GM12878 (cell line): Measurements from ENCODE around the gene MAPRE2. TPM values are rescaled to one million over a fixed set of nuclear protein-coding genes. Genes with fewer than 3 reads are reported as not detected.

Source experiments
- ATAC-seq: fragments of 200-7000 bp; cut with Tn5 transposase; 3 replicates; pipeline ENCODE4 v1.9.1; 2020; ENCODE audit warnings: mild to moderate bottlenecking, moderate library complexity
- BruUV-seq: library from RNA; stranded (reverse); fragments of 400-500 nt; replicated peaks from 2 replicates; lab custom pipeline; 2021; lab: Mats Ljungman, UMichigan
- CTCF ChIA-PET: fragments of 300-600 bp; sonication (Branson Sonifier 250); formaldehyde crosslinking; extraction: SDS; loops from one replicate; lab custom pipeline; 2021; ENCODE audit warnings: inconsistent platforms; lab: Yijun Ruan, JAX
- POLR2A ChIA-PET: fragments of 350-600 bp; formaldehyde crosslinking; extraction: SDS; loops from one replicate; lab custom pipeline; 2021; ENCODE audit warnings: inconsistent platforms; lab: Charles Lee
- RAD21 ChIA-PET: fragments of 300-600 bp; sonication (Branson Sonifier 250); formaldehyde crosslinking; loops from one replicate; lab custom pipeline; 2023; ENCODE audit warnings: antibody characterized with exemption; ENCODE audit not compliant: unreplicated experiment; lab: Charles Lee
- SMC1A ChIA-PET: fragments of 300-600 bp; sonication (Branson Sonifier 250); formaldehyde crosslinking; loops from one replicate; lab custom pipeline; 2023; ENCODE audit not compliant: unreplicated experiment, uncharacterized antibody; lab: Charles Lee
- DNase-seq: peaks from one replicate; pipeline ENCODE4 v3.0.0-alpha.2; 2011; ENCODE audit warnings: low read depth, low spot score
- FAIRE-seq: peaks from 3 replicates; lab custom pipeline; 2011; peaks lifted over from hg19 to GRCh38; lab: Jason Lieb, UNC
- H2AFZ ChIP-seq: 2 replicates; pipeline ENCODE4 v1.6.0; 2011; ENCODE audit warnings: low read depth, low read length, control low read depth; ENCODE audit not compliant: control insufficient read depth
- H3K27ac ChIP-seq: 2 replicates; pipeline ENCODE4 v1.5.1; 2011; ENCODE audit warnings: control low read depth; ENCODE audit not compliant: control insufficient read depth, insufficient read depth
- H3K27me3 ChIP-seq, 2 experiments: replicated peaks in 1 of 2; 2 replicates each; pipeline versions ENCODE4 v1.6.0 to v1.6.1; 2011; ENCODE audit warnings: low read length in 1 of 2; ENCODE audit not compliant: control insufficient read depth in 2 of 2, insufficient read depth in 2 of 2
- H3K36me3 ChIP-seq, 2 experiments: 2 replicates each; pipeline ENCODE4 v1.5.1; 2011; ENCODE audit warnings: low read length in 1 of 2; ENCODE audit not compliant: control insufficient read depth in 2 of 2, insufficient read depth in 2 of 2
- H3K4me1 ChIP-seq: 2 replicates; pipeline ENCODE4 v1.6.1; 2011; ENCODE audit warnings: mild to moderate bottlenecking, low read length, moderate library complexity, mixed read lengths; ENCODE audit not compliant: control insufficient read depth, insufficient read depth
- H3K4me2 ChIP-seq: 2 replicates; pipeline ENCODE4 v1.6.0; 2011; ENCODE audit warnings: control low read depth; ENCODE audit not compliant: control insufficient read depth, insufficient read depth
- H3K4me3 ChIP-seq: fragments of 200-600 bp; sonication (generic); 2 replicates; pipeline ENCODE4 v1.5.1; 2016
- H3K79me2 ChIP-seq: 2 replicates; pipeline ENCODE4 v1.6.0; 2011; ENCODE audit warnings: low read length; ENCODE audit not compliant: control insufficient read depth, insufficient read depth
- H3K9ac ChIP-seq: 2 replicates; pipeline ENCODE4 v1.8.0; 2011; ENCODE audit warnings: low read length, control low read depth, mixed read lengths; ENCODE audit not compliant: control insufficient read depth, insufficient read depth
- H3K9me3 ChIP-seq: replicated peaks from 3 replicates; pipeline ENCODE4 v1.5.1; 2011; ENCODE audit warnings: mild to moderate bottlenecking, low read length; ENCODE audit not compliant: control insufficient read depth, insufficient read depth
- H4K20me1 ChIP-seq: 2 replicates; pipeline ENCODE4 v1.6.0; 2011; ENCODE audit not compliant: control insufficient read depth, insufficient read depth
- E2F8 ChIP-seq: fragments of 450-650 bp; IDR thresholded peaks from 2 replicates; pipeline ENCODE4 v1.6.1; 2018; ENCODE audit warnings: mild to moderate bottlenecking, low read depth, moderate library complexity; ENCODE audit not compliant: partially characterized antibody
- EP300 ChIP-seq, 2 experiments: fragments of 150-350 bp in 1 of 2; IDR thresholded peaks; 2 replicates each; pipeline ENCODE4 v1.6.1; 2011 to 2012; ENCODE audit warnings: low read depth in 2 of 2, low read length in 2 of 2, borderline replicate concordance in 1 of 2, improper control_type of control experiment in 1 of 2, inconsistent platforms in 1 of 2; ENCODE audit not compliant: control insufficient read depth in 1 of 2
- HDAC2 ChIP-seq: fragments of 200-600 bp; sonication (generic); IDR thresholded peaks from 2 replicates; pipeline ENCODE4 v1.6.1; 2017
- IRF5 ChIP-seq: fragments of 450-650 bp; IDR thresholded peaks from 2 replicates; pipeline ENCODE4 v1.6.1; 2017; ENCODE audit warnings: borderline replicate concordance
- MXI1 ChIP-seq: fragments of 150-350 bp; IDR thresholded peaks from 2 replicates; pipeline ENCODE4 v1.6.1; 2011; ENCODE audit warnings: low read depth, mild to moderate bottlenecking, inconsistent platforms, low read length, improper control_type of control experiment
- POLR2A ChIP-seq: IDR thresholded peaks from 2 replicates; pipeline ENCODE4 v1.6.1; 2011; ENCODE audit warnings: low read depth, mild to moderate bottlenecking, low read length
- POLR2AphosphoS5 ChIP-seq: IDR thresholded peaks from 2 replicates; pipeline ENCODE4 v1.6.1; 2011; ENCODE audit warnings: mild to moderate bottlenecking, low read length, inconsistent platforms
- RELA ChIP-seq: fragments of 450-650 bp; IDR thresholded peaks from 2 replicates; pipeline ENCODE4 v1.8.0; 2014; ENCODE audit warnings: borderline replicate concordance; ENCODE audit not compliant: partially characterized antibody
- RUNX3 ChIP-seq: IDR thresholded peaks from 2 replicates; pipeline ENCODE4 v1.6.1; 2012; ENCODE audit warnings: low read length, inconsistent platforms
- SREBF2 ChIP-seq: IDR thresholded peaks from 2 replicates; pipeline ENCODE4 v1.6.1; 2012; ENCODE audit warnings: mild to moderate bottlenecking, low read length
- TAF1 ChIP-seq: IDR thresholded peaks from 2 replicates; pipeline ENCODE4 v1.6.1; 2011; ENCODE audit warnings: mild to moderate bottlenecking, low read depth, low read length, borderline replicate concordance
- ZBTB40 ChIP-seq: fragments of 450-650 bp; IDR thresholded peaks from 2 replicates; pipeline ENCODE4 v1.6.1; 2016; ENCODE audit warnings: mild to moderate bottlenecking, moderate library complexity, borderline replicate concordance
- ZNF24 ChIP-seq: fragments of 450-650 bp; IDR thresholded peaks from 2 replicates; pipeline ENCODE4 v1.6.1; 2017; ENCODE audit warnings: antibody characterized with exemption, mild to moderate bottlenecking
- ZNF384 ChIP-seq: IDR thresholded peaks from 2 replicates; pipeline ENCODE4 v1.6.1; 2012; ENCODE audit warnings: low read depth, mild to moderate bottlenecking, low read length, improper control_type of control experiment, borderline replicate concordance
- ZNF622 ChIP-seq: fragments of 450-650 bp; IDR thresholded peaks from 2 replicates; pipeline ENCODE4 v1.6.1; 2017; ENCODE audit warnings: mild to moderate bottlenecking, inconsistent platforms
- WGBS: methylation state at CpG from one replicate; pipeline ENCODE4 v1.1.6; 2016; ENCODE audit warnings: low lambda C conversion rate; ENCODE audit not compliant: insufficient replicate concordance, insufficient coverage; ENCODE audit errors: missing lambda C conversion rate; 5-methylcytosine and 5-hydroxymethylcytosine counted together
- in situ Hi-C: fragments of 300-500 bp; cut with MboI; formaldehyde crosslinking; loops from 9 replicates; pipeline ENCODE4 v1.14.3; 2018; ENCODE audit warnings: mixed read lengths
- intact Hi-C: fragments of 100-400 bp; cut with micrococcal nuclease; formaldehyde crosslinking; loops from one replicate; pipeline ENCODE4 v1.14.2; 2022; ENCODE audit not compliant: unreplicated experiment
- polyA plus RNA-seq, 11 experiments: library from polyadenylated mRNA; depleted of rRNA in 4 of 11; unstranded in 6 of 11; stranded (reverse) in 5 of 11; fragments of >200 nt; fragmentation: Nextera tagmentation in 4 of 11; fragmentation: Illumina TruSeq in 1 of 11; extraction: Ambion mirVana in 4 of 11; extraction: Trizol in 1 of 11; gene quantifications; 1 replicate in 1 of 11; 2 replicates in 10 of 11; pipeline versions ENCODE4 v1.2.1 to v1.2.3, GENCODE V29; 2011 to 2016; ENCODE audit warnings: inconsistent platforms in 2 of 11, missing spikeins in 2 of 11, low read depth in 1 of 11
- total RNA-seq, 4 experiments: library from RNA; depleted of rRNA in 3 of 4; stranded (reverse); fragments of >200 nt in 3 of 4; fragmentation: Illumina TruSeq in 1 of 4; extraction: Trizol in 1 of 4; gene quantifications; 2 replicates each; pipeline versions ENCODE4 v1.2.1 to v1.2.3, GENCODE V29; 2013 to 2021

The MAPRE2 gene
- total and polyA plus RNA-seq, 10 of the 15 experiments (the other 5 are each of a cell fraction or from before 2014, with no cell fraction given) = 11.0 to 50.6 (median 24.0) TPM

GRCh38 chr18:35047697-35048292, 6.6 kb downstream of the MAPRE2 start:
- ChIA-PET CTCF (interaction anchor here (0.9 to 1.1 kb wide), 2 partner anchors 11 to 96 kb away, joined by 3 to 4 read pairs; no protein-coding TSS in a partner anchor), POLR2A (interaction anchor here (1.3 to 1.8 kb wide), 3 partner anchors 10 to 20 kb away, joined by 3 to 6 read pairs (median 3); no protein-coding TSS in a partner anchor), SMC1A (interaction anchor here (1.2 to 4.8 kb wide), 9 partner anchors 10 to 59 kb away, joined by 3 to 61 read pairs (median 7); no protein-coding TSS in a partner anchor), RAD21 (interaction anchor here (2.5 to 6.1 kb wide), 3 partner anchors 20 to 49 kb away, joined by 8 to 59 read pairs (median 15); no protein-coding TSS in a partner anchor)
- Histone ChIP-seq H2AFZ (no peak overlapping the region), H3K4me1 (peaks cover 23% of the 10 kb centered on the region), H3K9me3 (no peaks in the 10 kb centered on the region; the same call in 2 of the 3 replicates), H3K36me3 (no peaks in the 10 kb centered on the region), H4K20me1 (no peaks in the 10 kb centered on the region), H3K4me3 (no peak overlapping the region), H3K4me2 (no peak overlapping the region), H3K79me2 (peaks cover 81% of the 10 kb centered on the region), H3K27me3 (no peaks in the 10 kb centered on the region), H3K9ac (no peak overlapping the region), H3K27ac (no peak overlapping the region)
- ATAC-seq (no peak), DNase-seq (no peak), FAIRE-seq (no peak)
- in situ Hi-C loops = no loop called here
- WGBS = 96% methylated on average over 4 of the region's 4 CpGs
- no TSS peak for BruUV-seq
- intact Hi-C loops = loop anchor here (10.0 kb wide), 2 partner anchors 297 to 567 kb away; partner anchors contain the start of gene ZNF24
- no peak for TF ChIP-seq ZNF622
- TF ChIP-seq POLR2A = no peak
- no peak for TF ChIP-seq IRF5
- TF ChIP-seq E2F8 = no peak
- TF ChIP-seq ZBTB40 = no peak
- TF ChIP-seq TAF1 = no peak
- TF ChIP-seq ZNF24 = no peak
- no peak for TF ChIP-seq ZNF384
- TF ChIP-seq MXI1 = no peak
- TF ChIP-seq RELA = no peak
- no peak for TF ChIP-seq RUNX3
- TF ChIP-seq EP300 (IDR thresholded peaks at IDR 0.05; ENCODE audit: borderline replicate concordance in 1 of 2, control insufficient read depth in 1 of 2, low read depth in 2 of 2, low read length in 2 of 2) = no peak
- TF ChIP-seq HDAC2 = no peak
- TF ChIP-seq POLR2AphosphoS5 = no peak
- no peak for TF ChIP-seq SREBF2
